HCT116 (cell line): ENCODE data around the gene ABHD12B. TPM values are rescaled to one million over a fixed set of nuclear protein-coding genes. Genes with fewer than 3 reads are reported as not detected.

Experiments used
- ATAC-seq: fragments of 200-7000 bp; cut with Tn5 transposase; 2 replicates; pipeline ENCODE4 v1.9.1; 2020; ENCODE audit warnings: mild to moderate bottlenecking, moderate library complexity
- BruUV-seq: library from RNA; stranded (reverse); fragments of 400-500 nt; replicated peaks from 2 replicates; lab custom pipeline; 2021; lab: Mats Ljungman, UMichigan
- CTCF ChIA-PET: fragments of 300-600 bp; sonication (Branson Sonifier 250); formaldehyde crosslinking; loops from one replicate; lab custom pipeline; 2021; ENCODE audit warnings: antibody characterized with exemption; lab: Charles Lee
- POLR2A ChIA-PET: fragments of 300-600, 350-600 bp; sonication (Branson Sonifier 250); formaldehyde crosslinking; loops from one replicate; lab custom pipeline; 2021; ENCODE audit warnings: antibody characterized with exemption; lab: Charles Lee
- RAD21 ChIA-PET, 2 experiments: fragments of 300-600 bp; sonication (Branson Sonifier 250); formaldehyde crosslinking; loops; one replicate each; lab custom pipeline; 2023; ENCODE audit warnings: low total read pairs in 2 of 2; ENCODE audit not compliant: uncharacterized antibody in 2 of 2, unreplicated experiment in 2 of 2, low non-redundant PET in 1 of 2; lab: Charles Lee
- DNase-seq: peaks from one replicate; pipeline ENCODE4 v3.0.0-alpha.2; 2010; ENCODE audit warnings: low read depth, low spot score
- H2AFZ ChIP-seq: fragments of 200-600 bp; shearing (Covaris generic), sonication (generic); 2 replicates; pipeline ENCODE4 v1.6.1; 2017; ENCODE audit warnings: low read depth, mixed run types, mixed read lengths, antibody characterized with exemption, low read length; ENCODE audit not compliant: poor library complexity, severe bottlenecking
- H3K27ac ChIP-seq: 2 replicates; pipeline ENCODE4 v1.5.1; 2012; ENCODE audit warnings: low read depth, low read length
- H3K27me3 ChIP-seq: fragments of 200-600 bp; sonication (generic); 2 replicates; pipeline ENCODE4 v1.6.1; 2016; ENCODE audit warnings: mixed run types, low read length, mixed read lengths; ENCODE audit not compliant: insufficient read depth
- H3K36me3 ChIP-seq, 2 experiments: fragments of 200-500 bp in 1 of 2; fragments of 200-600 bp in 1 of 2; sonication (Bioruptor generic) in 1 of 2; sonication (generic) in 1 of 2; 2 replicates each; pipeline versions ENCODE4 v1.5.1 to v1.6.1; 2014 to 2016; ENCODE audit warnings: low read length in 2 of 2, inconsistent platforms in 1 of 2, mixed read lengths in 1 of 2, mixed run types in 1 of 2; ENCODE audit not compliant: insufficient read depth in 2 of 2, control insufficient read depth in 1 of 2
- H3K4me1 ChIP-seq, 2 experiments: fragments of 200-600 bp in 1 of 2; sonication (generic) in 1 of 2; 2 replicates each; pipeline versions ENCODE4 v1.5.1 to v1.6.1; 2012 to 2017; ENCODE audit warnings: low read length in 2 of 2, inconsistent platforms in 1 of 2, mild to moderate bottlenecking in 1 of 2, mixed read lengths in 1 of 2, mixed run types in 1 of 2, moderate library complexity in 1 of 2; ENCODE audit not compliant: insufficient read depth in 2 of 2, control insufficient read depth in 1 of 2
- H3K4me2 ChIP-seq: fragments of 200-600 bp; sonication (generic); 2 replicates; pipeline ENCODE4 v1.6.1; 2017; ENCODE audit warnings: mixed run types, low read length, mixed read lengths
- H3K4me3 ChIP-seq, 2 experiments: fragments of 200-600 bp in 1 of 2; sonication (generic) in 1 of 2; replicated peaks in 1 of 2; 2 replicates each; pipeline ENCODE4 v1.5.1; 2011 to 2016; ENCODE audit warnings: low read length in 2 of 2, control low read depth in 1 of 2, low read depth in 1 of 2, mild to moderate bottlenecking in 1 of 2, mixed read lengths in 1 of 2, mixed run types in 1 of 2
- H3K79me2 ChIP-seq: fragments of 200-600 bp; sonication (generic); 2 replicates; pipeline ENCODE4 v1.6.1; 2017; ENCODE audit warnings: mild to moderate bottlenecking, mixed run types, low read length, moderate library complexity, mixed read lengths; ENCODE audit not compliant: insufficient read depth
- H3K9ac ChIP-seq: fragments of 200-600 bp; sonication (generic); 2 replicates; pipeline ENCODE4 v1.6.1; 2016; ENCODE audit warnings: low read length, mixed read lengths
- H3K9me2 ChIP-seq: fragments of 200-600 bp; sonication (generic), shearing (Covaris generic); 2 replicates; pipeline ENCODE4 v1.6.1; 2017; ENCODE audit warnings: mixed run types, mild to moderate bottlenecking, moderate library complexity; ENCODE audit not compliant: insufficient read depth
- H3K9me3 ChIP-seq, 2 experiments: fragments of 200-500 bp in 1 of 2; fragments of 200-600 bp in 1 of 2; sonication (Bioruptor generic) in 1 of 2; sonication (generic) in 1 of 2; 2 replicates each; pipeline ENCODE4 v1.6.1; 2014 to 2017; ENCODE audit warnings: low read length in 2 of 2, mixed read lengths in 2 of 2, inconsistent platforms in 1 of 2, low read depth in 1 of 2, mild to moderate bottlenecking in 1 of 2, mixed run types in 1 of 2, moderate library complexity in 1 of 2; ENCODE audit not compliant: control insufficient read depth in 1 of 2, insufficient read depth in 1 of 2
- H4K20me1 ChIP-seq: fragments of 200-600 bp; sonication (generic), shearing (Covaris generic); 2 replicates; pipeline ENCODE4 v1.6.1; 2017; ENCODE audit warnings: mixed run types, mild to moderate bottlenecking, moderate library complexity; ENCODE audit not compliant: insufficient read depth
- CBX3 ChIP-seq: IDR thresholded peaks from 2 replicates; pipeline ENCODE4 v1.6.1; 2012; ENCODE audit warnings: low read depth
- POLR2A ChIP-seq: IDR thresholded peaks from 2 replicates; pipeline ENCODE4 v1.7.0; 2011; ENCODE audit warnings: borderline replicate concordance; ENCODE audit not compliant: insufficient read depth, insufficient read length; ENCODE audit errors: extremely low read depth
- POLR2AphosphoS5 ChIP-seq: IDR thresholded peaks from 2 replicates; pipeline ENCODE4 v1.6.1; 2011; ENCODE audit warnings: mild to moderate bottlenecking, low read depth, low read length, moderate library complexity
- RAD21 ChIP-seq: IDR thresholded peaks from 2 replicates; pipeline ENCODE4 v1.6.1; 2012; ENCODE audit warnings: low read depth, mild to moderate bottlenecking
- SIN3A ChIP-seq: IDR thresholded peaks from 2 replicates; pipeline ENCODE4 v1.6.1; 2012; ENCODE audit warnings: low read depth
- YY1 ChIP-seq: IDR thresholded peaks from 2 replicates; pipeline ENCODE4 v1.6.1; 2011; ENCODE audit warnings: low read length, low read depth, moderate library complexity, mild to moderate bottlenecking; ENCODE audit not compliant: insufficient replicate concordance; ENCODE audit errors: extremely low read depth
- ZFX ChIP-seq: fragments of 450-650 bp; IDR thresholded peaks from 2 replicates; pipeline ENCODE4 v1.6.1; 2017
- intact Hi-C: fragments of 100-400 bp; cut with micrococcal nuclease; formaldehyde crosslinking; loops from 2 replicates; pipeline ENCODE4 v1.10.0; 2022
- total RNA-seq: library from RNA; stranded (reverse); gene quantifications from one replicate; pipeline ENCODE4 v1.2.1, GENCODE V29; 2021; ENCODE audit not compliant: unreplicated experiment
- TF ChIP-seq, protein P1 (sequence below): IDR thresholded peaks from 2 replicates; pipeline ENCODE4 v1.6.1; 2012
- TF ChIP-seq, protein P2 (sequence below): IDR thresholded peaks from 2 replicates; pipeline ENCODE4 v1.6.1; 2011; ENCODE audit warnings: mild to moderate bottlenecking, low read length, moderate library complexity; ENCODE audit not compliant: insufficient replicate concordance; ENCODE audit errors: extremely low read depth

Gene ABHD12B
- total RNA-seq, 1 experiment from 2014 or later: 0.74 TPM

DNA sequence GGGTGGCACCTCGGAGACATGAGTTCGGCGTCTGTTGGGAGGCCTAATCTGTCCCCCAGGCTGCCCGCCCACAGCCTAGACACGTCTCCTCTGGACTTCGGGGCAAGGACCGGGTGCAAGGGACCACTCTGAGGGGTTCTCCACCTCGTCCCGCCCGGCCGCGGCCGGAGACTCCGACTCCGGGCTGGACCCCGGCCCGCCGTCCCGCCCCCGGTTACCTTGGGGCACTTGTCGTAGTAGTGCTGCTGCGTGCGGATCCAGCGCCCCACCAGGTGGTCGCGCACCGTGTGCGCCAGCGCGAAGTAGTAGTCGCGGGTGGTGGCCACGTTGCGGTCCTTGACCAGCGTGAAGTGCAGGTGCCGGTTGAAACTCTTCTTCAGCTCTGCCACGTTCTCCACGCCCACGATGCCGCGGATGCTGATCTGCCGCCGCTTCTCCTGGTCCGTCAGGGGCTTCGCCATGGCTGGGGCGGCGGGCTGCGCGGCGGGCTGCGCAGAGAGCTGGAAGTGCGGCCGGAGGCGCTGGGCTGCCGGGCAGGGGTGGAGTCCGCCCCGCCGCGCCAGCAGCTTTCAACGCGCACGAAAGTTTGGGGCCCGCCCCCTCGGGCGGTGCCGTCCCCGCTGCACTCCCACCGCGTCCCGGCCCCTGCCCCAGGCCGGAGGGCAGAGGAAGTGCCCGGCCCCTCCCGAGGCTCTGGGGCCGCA, 72.2 kb downstream of the ABHD12B start, which contains the start of gene PYGL:
TSS of gene PYGL (minus strand) at position 541 of the 704 bp plus-strand sequence. CDS start at position 461, 80 bp downstream.
- no TSS peak for BruUV-seq
- Histone ChIP-seq H3K9ac (peak within 1 kb of the TSS; percentile 97), H3K4me2 (peak within 1 kb of the TSS; percentile 87), H3K9me3 (no peaks in the 10 kb centered on the region), H3K4me1 (peaks cover 3 to 12% of the 10 kb centered on the region in 2 experiments; a peak in 3 of 4 replicates), H3K27ac (peak within 1 kb of the TSS; percentile 95), H2AFZ (peak within 1 kb of the TSS; percentile 47), H3K36me3 (peaks cover 6 to 15% of the 10 kb centered on the region in 2 experiments; a peak in 3 of 4 replicates), H4K20me1 (peaks cover 8% of the 10 kb centered on the region), H3K4me3 (peak within 1 kb of the TSS; percentile 77 to 95), H3K79me2 (peaks cover 52% of the 10 kb centered on the region), H3K9me2 (no peaks in the 10 kb centered on the region), H3K27me3 (no peaks in the 10 kb centered on the region)
- CTCF ChIA-PET: interaction anchor here (2.1 kb wide), 1 partner anchor 10 kb away, joined by 10 read pairs; no protein-coding TSS in a partner anchor
- peak; percentile 43 for DNase-seq
- POLR2A ChIA-PET: interaction anchor here (0.6 to 2.6 kb wide), 5 partner anchors 9 to 1051 kb away, joined by 3 to 11 read pairs (median 8); partner anchors contain the start of gene ARF6
- peak; percentile 72 for TF ChIP-seq SIN3A
- 0 out of 2 replicates have a peak, but pooled peaks have one; percentile 14 for TF ChIP-seq CBX3
- no peak for TF ChIP-seq RAD21
- TF ChIP-seq, protein P1, sequence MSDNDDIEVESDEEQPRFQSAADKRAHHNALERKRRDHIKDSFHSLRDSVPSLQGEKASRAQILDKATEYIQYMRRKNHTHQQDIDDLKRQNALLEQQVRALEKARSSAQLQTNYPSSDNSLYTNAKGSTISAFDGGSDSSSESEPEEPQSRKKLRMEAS: peak; percentile 95
- peak; percentile 79 for TF ChIP-seq ZFX
- peak; percentile 70 for TF ChIP-seq YY1
- TF ChIP-seq, protein P2, sequence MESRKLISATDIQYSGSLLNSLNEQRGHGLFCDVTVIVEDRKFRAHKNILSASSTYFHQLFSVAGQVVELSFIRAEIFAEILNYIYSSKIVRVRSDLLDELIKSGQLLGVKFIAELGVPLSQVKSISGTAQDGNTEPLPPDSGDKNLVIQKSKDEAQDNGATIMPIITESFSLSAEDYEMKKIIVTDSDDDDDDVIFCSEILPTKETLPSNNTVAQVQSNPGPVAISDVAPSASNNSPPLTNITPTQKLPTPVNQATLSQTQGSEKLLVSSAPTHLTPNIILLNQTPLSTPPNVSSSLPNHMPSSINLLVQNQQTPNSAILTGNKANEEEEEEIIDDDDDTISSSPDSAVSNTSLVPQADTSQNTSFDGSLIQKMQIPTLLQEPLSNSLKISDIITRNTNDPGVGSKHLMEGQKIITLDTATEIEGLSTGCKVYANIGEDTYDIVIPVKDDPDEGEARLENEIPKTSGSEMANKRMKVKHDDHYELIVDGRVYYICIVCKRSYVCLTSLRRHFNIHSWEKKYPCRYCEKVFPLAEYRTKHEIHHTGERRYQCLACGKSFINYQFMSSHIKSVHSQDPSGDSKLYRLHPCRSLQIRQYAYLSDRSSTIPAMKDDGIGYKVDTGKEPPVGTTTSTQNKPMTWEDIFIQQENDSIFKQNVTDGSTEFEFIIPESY: no peak
- peak; percentile 93 for TF ChIP-seq POLR2AphosphoS5
- TF ChIP-seq POLR2A: peak; percentile 91
- peak; percentile 85 for ATAC-seq
- intact Hi-C loops: no loop called here
- RAD21 ChIA-PET: interaction anchor here in 1 of 2 experiments (1.4 kb wide), 1 partner anchor 12 kb away, joined by 3 read pairs; no protein-coding TSS in a partner anchor
